Panc1 (cell line): Measurements from ENCODE around the gene KCNA3. TPM values are rescaled to one million over a fixed set of nuclear protein-coding genes. Genes with fewer than 3 reads are reported as not detected.

ENCODE experiments used
- ATAC-seq: fragments of 200-7000 bp; cut with Tn5 transposase; 2 replicates; pipeline ENCODE4 v1.9.1; 2020; ENCODE audit warnings: mild to moderate bottlenecking, moderate library complexity
- BruUV-seq: library from RNA; stranded (reverse); fragments of 400-500 nt; replicated peaks from 2 replicates; lab custom pipeline; 2021; lab: Mats Ljungman, UMichigan
- CTCF ChIA-PET: fragments of 300-600 bp; sonication (Branson Sonifier 250); formaldehyde crosslinking; loops from one replicate; lab custom pipeline; 2022; ENCODE audit warnings: antibody characterized with exemption; lab: Charles Lee
- POLR2A ChIA-PET: fragments of 300-600 bp; sonication (Branson Sonifier 250); formaldehyde crosslinking; loops from one replicate; lab custom pipeline; 2022; ENCODE audit warnings: antibody characterized with exemption; lab: Charles Lee
- DNase-seq: peaks from one replicate; pipeline ENCODE4 v3.0.0-alpha.2; 2010; ENCODE audit warnings: low read depth, low spot score
- H3K27ac ChIP-seq: 2 replicates; pipeline ENCODE4 v1.5.1; 2011; ENCODE audit warnings: mild to moderate bottlenecking, low read length, inconsistent platforms
- H3K27me3 ChIP-seq: fragments of 200-500 bp; sonication (Bioruptor generic); 2 replicates; pipeline ENCODE4 v1.6.0; 2014; ENCODE audit warnings: low read length, inconsistent platforms; ENCODE audit not compliant: control insufficient read depth, insufficient read depth
- H3K36me3 ChIP-seq: fragments of 200-500 bp; sonication (Bioruptor generic); 2 replicates; pipeline ENCODE4 v1.5.1; 2014; ENCODE audit warnings: inconsistent platforms, mild to moderate bottlenecking, low read length, moderate library complexity; ENCODE audit not compliant: control insufficient read depth, insufficient read depth
- H3K4me1 ChIP-seq: 2 replicates; pipeline ENCODE4 v1.5.1; 2011; ENCODE audit warnings: inconsistent platforms, mild to moderate bottlenecking, low read length, moderate library complexity; ENCODE audit not compliant: control insufficient read depth, insufficient read depth
- H3K4me3 ChIP-seq, 2 experiments: 2 replicates each; pipeline ENCODE4 v1.5.1; 2011 to 2012; ENCODE audit warnings: low read depth in 2 of 2, low read length in 2 of 2, mild to moderate bottlenecking in 2 of 2, inconsistent platforms in 1 of 2, moderate library complexity in 1 of 2
- H3K9me3 ChIP-seq: fragments of 200-500 bp; sonication (Bioruptor generic); 2 replicates; pipeline ENCODE4 v1.5.1; 2014; ENCODE audit warnings: low read depth, mild to moderate bottlenecking, inconsistent platforms, low read length, moderate library complexity; ENCODE audit not compliant: control insufficient read depth, insufficient read depth
- CTCF ChIP-seq: fragments of 450-650 bp; IDR thresholded peaks from 2 replicates; pipeline ENCODE4 v1.5.1; 2017; ENCODE audit warnings: mild to moderate bottlenecking
- POLR2AphosphoS5 ChIP-seq: IDR thresholded peaks from 2 replicates; pipeline ENCODE4 v1.6.1; 2012; ENCODE audit warnings: mild to moderate bottlenecking, low read depth, low read length, moderate library complexity
- REST ChIP-seq, 2 experiments: IDR thresholded peaks; 2 replicates each; pipeline ENCODE4 v1.6.1; 2011 to 2012; ENCODE audit warnings: low read depth in 2 of 2, control low read depth in 1 of 2, low read length in 1 of 2, mild to moderate bottlenecking in 1 of 2, moderate library complexity in 1 of 2; ENCODE audit not compliant: insufficient read depth in 1 of 2
- SIN3A ChIP-seq: IDR thresholded peaks from 2 replicates; pipeline ENCODE4 v1.6.1; 2012; ENCODE audit warnings: low read depth, mild to moderate bottlenecking, low read length, moderate library complexity, borderline replicate concordance; ENCODE audit not compliant: insufficient read depth
- TCF7L2 ChIP-seq: IDR thresholded peaks from 2 replicates; pipeline ENCODE4 v1.6.1; 2011; ENCODE audit warnings: mild to moderate bottlenecking, low read depth, low read length, inconsistent platforms
- in situ Hi-C: cut with HindIII; loops from 2 replicates; pipeline ENCODE4 v1.10.0; 2016; ENCODE audit warnings: low sequenced_read_pairs, low pct_unique_long_range_greater_than_20kb
- intact Hi-C: fragments of 100-400 bp; cut with micrococcal nuclease; formaldehyde crosslinking; loops from one replicate; pipeline ENCODE4 v1.10.0; 2022; ENCODE audit not compliant: unreplicated experiment
- total RNA-seq: library from RNA; stranded (reverse); gene quantifications from one replicate; pipeline ENCODE4 v1.2.1, GENCODE V29; 2021; ENCODE audit not compliant: unreplicated experiment

Gene KCNA3
- total RNA-seq, 1 experiment from 2014 or later = not detected

- intact Hi-C loops = no loop called here
- no peaks in the 10 kb centered on the region for H3K36me3 ChIP-seq
- TF ChIP-seq POLR2AphosphoS5 (no peak), TCF7L2 (no peak), CTCF (no peak), REST (IDR thresholded peaks at IDR 0.05; ENCODE audit: insufficient read depth in 1 of 2, low read depth in 2 of 2, low read length in 1 of 2) (no peak), SIN3A (no peak)
- no peaks in the 10 kb centered on the region for H3K4me1 ChIP-seq
- ChIA-PET POLR2A (no interaction called here), CTCF (interaction anchor here (0.5 kb wide), 1 partner anchor 143 kb away, joined by 5 read pairs; no protein-coding TSS in a partner anchor)
- no peak for ATAC-seq
- H3K27ac ChIP-seq = no peak overlapping the region
- no peaks in the 10 kb centered on the region; the same call in 1 of the 2 replicates for H3K27me3 ChIP-seq
- in situ Hi-C loops = no loop called here
- no peak overlapping the region for H3K4me3 ChIP-seq
- H3K9me3 ChIP-seq = no peaks in the 10 kb centered on the region
- DNase-seq = no peak
- no TSS peak for BruUV-seq
These were observed 38.4 kb downstream of the KCNA3 start for GRCh38 chr1:110636149-110636935.

GRCh38 chr1:110635434-110635833 lies 39.3 kb downstream of the KCNA3 start:
- Histone ChIP-seq H3K4me1 (no peaks in the 10 kb centered on the region), H3K36me3 (no peaks in the 10 kb centered on the region), H3K27me3 (no peaks in the 10 kb centered on the region; the same call in 1 of the 2 replicates), H3K27ac (no peak overlapping the region), H3K4me3 (no peak overlapping the region), H3K9me3 (no peaks in the 10 kb centered on the region)
- no TSS peak for BruUV-seq
- ChIA-PET CTCF (interaction anchor here (0.5 kb wide), 1 partner anchor 144 kb away, joined by 5 read pairs; no protein-coding TSS in a partner anchor), POLR2A (no interaction called here)
- DNase-seq (no peak), ATAC-seq (no peak)
- in situ Hi-C loops (no loop called here), intact Hi-C loops (no loop called here)
- TF ChIP-seq TCF7L2 (no peak), SIN3A (no peak), CTCF (no peak), REST (IDR thresholded peaks at IDR 0.05; ENCODE audit: insufficient read depth in 1 of 2, low read depth in 2 of 2, low read length in 1 of 2) (no peak), POLR2AphosphoS5 (no peak)
